Stomach (tissue), 4 donors: ENCODE data around the gene CLDN9.

Experiments
- CTCF ChIP-seq, 7 experiments: fragments of 450-650 bp in 4 of 7; fragments of 200-600 bp in 3 of 7; sonication (generic) in 3 of 7; IDR thresholded peaks; one replicate each; pipeline ENCODE4 v1.5.1; 2016 to 2019; ENCODE audit warnings: antibody characterized with exemption in 7 of 7, control low read depth in 2 of 7, mild to moderate bottlenecking in 1 of 7
- EP300 ChIP-seq: sonication (generic); formaldehyde crosslinking; IDR thresholded peaks from one replicate; pipeline ENCODE4 v1.6.1; 2017; ENCODE audit warnings: antibody characterized with exemption

DNA sequence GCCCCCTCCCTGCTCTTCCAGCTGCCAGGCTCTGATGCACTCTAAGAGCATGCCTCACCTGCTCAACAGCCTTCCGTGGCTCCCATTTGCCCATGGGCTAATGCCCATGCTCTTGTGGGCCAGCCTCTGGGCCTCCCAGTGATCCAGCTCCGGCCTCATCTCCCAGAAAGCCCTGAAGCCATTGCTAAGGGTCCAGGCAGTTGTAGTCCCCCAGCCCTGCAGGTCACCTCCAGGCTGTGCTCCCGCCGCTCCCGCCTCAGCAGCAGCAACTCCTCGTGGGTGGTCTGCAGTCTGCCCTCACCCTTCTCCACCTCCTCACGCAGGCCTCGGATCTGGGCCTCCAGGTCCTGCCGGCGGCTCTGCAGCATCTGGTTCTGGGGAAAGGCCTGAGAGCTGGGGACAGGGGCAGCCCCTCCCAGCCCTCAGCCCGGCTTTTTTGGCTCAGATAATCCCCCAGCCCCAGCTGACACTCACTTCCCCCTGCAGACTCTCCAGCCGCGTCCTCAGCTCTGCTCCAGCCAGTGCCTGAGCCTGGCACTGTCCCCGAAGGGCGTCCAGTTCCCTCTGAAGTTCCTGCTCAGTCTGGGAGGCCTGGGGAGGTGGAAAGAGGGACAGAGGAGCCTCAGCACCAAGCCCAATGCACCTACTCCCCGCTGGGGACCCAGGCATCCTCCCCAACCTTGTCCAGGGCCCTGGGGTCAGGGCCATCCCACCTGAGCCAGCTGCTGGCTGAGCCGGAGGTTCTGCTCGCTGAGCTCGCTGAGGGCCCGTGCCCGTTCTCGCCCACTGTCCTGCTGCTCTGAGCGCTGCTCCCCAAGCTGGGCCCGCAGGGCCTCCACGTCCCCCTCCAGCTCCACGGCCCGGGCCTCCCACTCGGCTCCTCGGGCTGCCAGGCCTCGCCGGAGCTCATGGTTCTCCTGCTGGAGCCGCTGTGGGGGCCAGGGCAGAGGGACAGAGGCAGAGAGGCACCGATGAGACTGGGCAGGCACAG lies 17.8 kb downstream of the CLDN9 start:
- TF ChIP-seq EP300 = no peak
- no peak for TF ChIP-seq CTCF (IDR thresholded peaks at IDR 0.05)
